Neutrophil (primary cell): ENCODE measurements around the gene NUSAP1.
A peak's percentile ranks its signal among the peaks of the same experiment; 100 is the strongest.

ENCODE experiments used
- H3K27ac ChIP-seq: fragments of 200-600 bp; sonication (generic); 2 replicates; pipeline ENCODE4 v1.5.1; 2016; ENCODE audit warnings: mild to moderate bottlenecking, moderate library complexity
- H3K27me3 ChIP-seq: fragments of 200-600 bp; sonication (generic); 2 replicates; pipeline ENCODE4 v1.6.0; 2016; ENCODE audit warnings: mild to moderate bottlenecking
- H3K36me3 ChIP-seq: fragments of 200-600 bp; sonication (generic); 2 replicates; pipeline ENCODE4 v1.5.1; 2017
- H3K4me1 ChIP-seq, 2 experiments: fragments of 200-600 bp in 1 of 2; sonication (generic) in 1 of 2; 1 replicate in 1 of 2; 2 replicates in 1 of 2; pipeline versions ENCODE4 v1.5.1 to v1.6.1; 2013 to 2016; ENCODE audit warnings: low read depth in 1 of 2, low read length in 1 of 2, mild to moderate bottlenecking in 1 of 2, moderate library complexity in 1 of 2; ENCODE audit not compliant: control insufficient read depth in 1 of 2, insufficient read depth in 1 of 2
- H3K4me3 ChIP-seq, 2 experiments: fragments of 200-600 bp in 1 of 2; sonication (generic) in 1 of 2; 1 replicate in 1 of 2; 2 replicates in 1 of 2; pipeline ENCODE4 v1.5.1; 2013 to 2016; ENCODE audit warnings: low read depth in 1 of 2, low read length in 1 of 2, mild to moderate bottlenecking in 1 of 2, moderate library complexity in 1 of 2
- H3K9me3 ChIP-seq: fragments of 200-600 bp; sonication (generic); 2 replicates; pipeline ENCODE4 v1.5.1; 2016
- TF ChIP-seq, protein P1 (sequence below): fragments of 200-600 bp; sonication (generic); IDR thresholded peaks from 2 replicates; pipeline ENCODE4 v1.5.1; 2016; ENCODE audit warnings: antibody characterized with exemption

NUSAP1 gene

DNA sequence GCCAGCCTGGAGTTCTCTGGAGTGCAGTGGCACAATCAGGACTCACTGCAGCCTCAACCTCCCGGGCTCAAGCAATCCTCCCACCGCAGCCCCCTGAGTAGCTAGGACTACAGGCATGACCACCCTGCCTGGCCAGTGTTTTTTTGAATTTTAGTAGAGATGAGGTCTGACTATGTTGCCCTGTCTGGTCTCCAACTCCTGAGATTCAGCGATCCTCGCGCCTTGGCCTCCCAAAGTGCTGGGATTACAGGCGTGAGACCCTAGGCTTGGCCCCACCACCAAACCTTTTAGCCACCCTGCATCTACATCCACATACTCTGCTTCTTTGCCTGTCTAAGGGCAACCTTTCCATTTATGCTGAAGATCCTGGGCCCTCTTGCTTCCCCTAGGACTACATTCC, 4.4 kb downstream of the NUSAP1 start:
- TF ChIP-seq, protein P1, sequence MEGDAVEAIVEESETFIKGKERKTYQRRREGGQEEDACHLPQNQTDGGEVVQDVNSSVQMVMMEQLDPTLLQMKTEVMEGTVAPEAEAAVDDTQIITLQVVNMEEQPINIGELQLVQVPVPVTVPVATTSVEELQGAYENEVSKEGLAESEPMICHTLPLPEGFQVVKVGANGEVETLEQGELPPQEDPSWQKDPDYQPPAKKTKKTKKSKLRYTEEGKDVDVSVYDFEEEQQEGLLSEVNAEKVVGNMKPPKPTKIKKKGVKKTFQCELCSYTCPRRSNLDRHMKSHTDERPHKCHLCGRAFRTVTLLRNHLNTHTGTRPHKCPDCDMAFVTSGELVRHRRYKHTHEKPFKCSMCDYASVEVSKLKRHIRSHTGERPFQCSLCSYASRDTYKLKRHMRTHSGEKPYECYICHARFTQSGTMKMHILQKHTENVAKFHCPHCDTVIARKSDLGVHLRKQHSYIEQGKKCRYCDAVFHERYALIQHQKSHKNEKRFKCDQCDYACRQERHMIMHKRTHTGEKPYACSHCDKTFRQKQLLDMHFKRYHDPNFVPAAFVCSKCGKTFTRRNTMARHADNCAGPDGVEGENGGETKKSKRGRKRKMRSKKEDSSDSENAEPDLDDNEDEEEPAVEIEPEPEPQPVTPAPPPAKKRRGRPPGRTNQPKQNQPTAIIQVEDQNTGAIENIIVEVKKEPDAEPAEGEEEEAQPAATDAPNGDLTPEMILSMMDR: no peak
- no peaks in the 10 kb centered on the region for H3K27me3 ChIP-seq
- H3K4me3 ChIP-seq: no peak overlapping the region
- peaks cover 27 to 28% of the 10 kb centered on the region in 2 experiments for H3K4me1 ChIP-seq
- H3K9me3 ChIP-seq: no peaks in the 10 kb centered on the region
- H3K27ac ChIP-seq: peak overlapping the region; percentile 35
- H3K36me3 ChIP-seq: peaks cover under 1% of the 10 kb centered on the region

DNA sequence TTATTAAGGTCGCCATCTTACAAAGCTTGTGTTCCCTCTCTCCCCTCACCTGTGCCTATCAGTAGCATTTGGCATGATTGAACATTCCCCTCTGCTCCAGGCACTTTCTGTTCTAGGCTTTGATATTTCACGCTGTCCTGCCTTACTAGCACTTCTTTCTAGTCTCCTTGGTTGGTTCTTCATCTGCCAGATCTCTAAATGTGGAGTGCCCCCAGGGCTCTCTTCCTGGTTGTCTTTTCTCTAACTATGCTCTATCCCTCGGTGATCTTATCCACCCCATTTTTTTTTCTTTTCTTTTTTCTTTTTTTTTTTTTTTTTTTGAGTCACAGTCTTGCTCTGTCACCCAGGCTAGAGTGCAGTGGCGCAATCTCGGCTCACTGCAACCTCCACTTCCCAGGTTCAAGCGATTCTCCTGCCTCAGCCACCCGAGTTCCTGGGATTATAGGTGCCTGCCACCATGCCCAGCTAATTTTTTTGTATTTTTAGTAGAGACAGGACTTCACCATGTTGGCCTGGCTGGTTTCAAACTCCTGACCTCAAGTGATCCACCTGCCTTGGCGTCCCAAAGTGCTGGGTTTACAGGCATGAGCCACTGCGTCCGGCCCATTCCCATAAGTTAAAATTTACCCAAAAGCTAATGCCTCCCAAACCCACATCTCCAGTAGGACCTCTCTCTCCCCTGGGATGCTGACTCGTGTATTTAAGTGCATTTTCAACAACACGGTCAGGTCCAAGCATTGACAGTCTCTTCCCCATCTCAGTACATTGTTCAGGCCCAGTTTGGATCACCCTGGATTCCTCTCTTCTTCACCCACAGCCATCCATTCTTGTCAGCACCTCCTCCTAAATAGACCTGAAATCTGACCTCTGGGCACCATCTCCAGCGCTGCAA, 5.2 kb downstream of the NUSAP1 start:
- Histone ChIP-seq H3K4me3 (no peak overlapping the region), H3K27me3 (no peaks in the 10 kb centered on the region), H3K36me3 (peaks cover 5% of the 10 kb centered on the region), H3K9me3 (no peaks in the 10 kb centered on the region), H3K27ac (peak overlapping the region; percentile 35), H3K4me1 (peaks cover 24% of the 10 kb centered on the region in 2 experiments)
- TF ChIP-seq, protein P1: no peak

DNA sequence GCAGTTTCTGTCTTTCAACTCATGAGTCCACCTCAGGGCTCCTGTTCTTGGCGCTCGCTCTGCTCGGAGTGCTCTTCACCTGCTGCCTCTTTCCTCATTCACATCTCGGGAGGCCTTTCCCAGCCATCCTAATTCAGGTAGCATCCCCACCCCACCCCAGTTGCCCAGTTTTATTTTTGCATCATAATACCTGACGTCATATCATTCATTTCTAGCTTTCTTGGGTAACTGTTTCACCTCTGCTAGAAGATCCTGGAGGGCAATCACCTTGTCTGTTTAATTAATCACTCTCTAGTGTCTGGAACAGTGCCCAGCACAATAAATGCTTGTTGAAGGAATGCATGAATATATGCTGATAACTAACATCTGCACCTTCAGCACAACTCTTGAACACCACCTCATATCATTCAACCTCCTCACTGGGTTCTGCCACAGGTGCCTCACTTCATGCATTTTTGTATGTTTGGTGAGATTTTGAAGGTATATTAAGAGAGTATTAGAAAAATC, 7.6 kb downstream of the NUSAP1 start:
- peaks cover 5% of the 10 kb centered on the region for H3K36me3 ChIP-seq

DNA sequence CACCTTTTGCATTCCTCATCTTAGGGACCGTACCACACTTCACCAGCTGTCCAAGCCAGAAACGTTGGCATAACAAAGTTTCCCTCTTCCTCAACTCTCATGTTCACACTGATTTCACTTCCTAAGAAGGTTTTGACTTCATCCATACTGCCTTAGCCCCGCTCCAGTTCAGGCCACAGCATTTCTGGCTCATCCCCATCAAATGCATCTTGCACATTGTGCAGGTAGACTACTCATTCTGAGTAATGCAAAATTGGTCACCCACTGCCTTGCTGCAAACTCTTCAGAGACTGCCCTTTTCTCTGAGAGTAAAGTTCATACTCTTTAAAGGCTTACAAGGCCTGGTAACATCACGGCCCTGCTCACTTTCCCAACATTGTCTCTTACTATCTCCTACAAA, 8.8 kb downstream of the NUSAP1 start:
- H3K27me3 ChIP-seq: no peaks in the 10 kb centered on the region
- no peaks in the 10 kb centered on the region for H3K9me3 ChIP-seq
- H3K27ac ChIP-seq: no peak overlapping the region
- peaks cover 4 to 8% of the 10 kb centered on the region in 2 experiments for H3K4me1 ChIP-seq
- TF ChIP-seq, protein P1: no peak
- H3K4me3 ChIP-seq: no peak overlapping the region
- peaks cover 5% of the 10 kb centered on the region for H3K36me3 ChIP-seq

More for the DNA sequence above, 7.6 kb downstream of the NUSAP1 start:
- no peaks in the 10 kb centered on the region for H3K9me3 ChIP-seq
- no peak overlapping the region for H3K27ac ChIP-seq
- H3K4me1 ChIP-seq: peaks cover 8% of the 10 kb centered on the region in 2 experiments
- H3K27me3 ChIP-seq: no peaks in the 10 kb centered on the region
- no peak overlapping the region for H3K4me3 ChIP-seq
- TF ChIP-seq, protein P1: no peak

DNA sequence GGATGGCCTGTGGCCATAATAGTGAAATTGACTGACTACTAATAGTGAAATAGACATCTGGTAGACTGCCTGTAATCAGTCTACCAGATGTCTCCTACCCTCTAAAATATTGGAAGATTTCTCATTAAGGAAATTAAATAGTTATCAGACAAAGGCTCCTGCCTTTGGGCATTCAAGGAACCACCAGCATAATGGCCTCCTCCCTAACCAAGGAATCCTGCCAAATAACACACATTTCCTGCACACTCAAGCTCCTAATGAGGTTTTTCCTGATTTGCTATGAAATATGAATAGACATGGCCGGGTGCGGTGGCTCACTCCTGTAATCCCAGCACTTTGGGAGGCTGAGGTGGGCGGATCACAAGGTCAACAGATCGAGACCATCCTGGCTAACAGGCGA, 14.6 kb downstream of the NUSAP1 start:
- Histone ChIP-seq H3K27me3 (no peaks in the 10 kb centered on the region), H3K9me3 (no peaks in the 10 kb centered on the region), H3K36me3 (peaks cover 13% of the 10 kb centered on the region), H3K27ac (no peak overlapping the region), H3K4me3 (no peak overlapping the region), H3K4me1 (no peaks in the 10 kb centered on the region)
- TF ChIP-seq, protein P1: no peak
